HEK293 (cell line): ENCODE data around the gene PNPO.

Experiments used
- GLIS2 ChIP-seq: fragments of 450-650 bp; formaldehyde crosslinking; IDR thresholded peaks from 2 replicates; pipeline ENCODE4 v1.5.1; 2016; ENCODE audit warnings: missing biosample characterization, missing genetic modification characterization
- ZNF530 ChIP-seq: fragments of 450-650 bp; formaldehyde crosslinking; IDR thresholded peaks from 2 replicates; pipeline ENCODE4 v1.5.1; 2016; ENCODE audit warnings: low read depth, missing biosample characterization, missing genetic modification characterization
- TF ChIP-seq, protein P1 (sequence below): fragments of 450-650 bp; formaldehyde crosslinking; IDR thresholded peaks from 2 replicates; pipeline ENCODE4 v1.5.1; 2016; ENCODE audit warnings: missing biosample characterization, missing genetic modification characterization

DNA sequence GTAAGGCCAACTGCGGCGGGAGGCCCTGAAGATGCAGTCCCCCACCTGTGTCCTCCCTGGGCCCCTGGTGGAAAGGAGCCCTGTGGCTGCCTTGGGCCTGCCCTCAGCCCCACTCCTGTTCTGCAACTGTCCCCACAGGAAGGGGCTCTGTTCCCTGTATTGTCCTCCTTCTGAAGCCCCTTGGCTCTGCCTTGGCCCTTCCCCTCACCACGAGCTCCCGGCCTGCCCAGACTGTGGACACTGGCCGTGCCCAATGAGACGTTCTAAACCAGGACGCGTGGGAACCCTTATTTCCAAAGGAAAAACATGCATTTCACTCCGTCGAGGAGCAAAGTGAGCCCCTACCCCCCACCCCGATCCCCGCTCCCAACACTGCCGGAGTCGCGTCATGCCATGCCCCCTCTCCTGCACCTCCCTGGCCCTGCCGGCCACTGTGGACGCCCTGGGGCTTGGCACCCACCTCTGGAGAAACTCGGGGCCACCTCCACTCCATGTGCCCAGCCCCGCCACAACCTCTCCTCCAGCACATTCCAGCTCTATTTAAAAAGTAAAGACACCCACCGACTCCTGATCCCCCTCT, 13.5 kb upstream of the PNPO start:
- TF ChIP-seq ZNF530 (tag by site-specific recombination) (no peak), GLIS2 (no peak)
- TF ChIP-seq, protein P1, sequence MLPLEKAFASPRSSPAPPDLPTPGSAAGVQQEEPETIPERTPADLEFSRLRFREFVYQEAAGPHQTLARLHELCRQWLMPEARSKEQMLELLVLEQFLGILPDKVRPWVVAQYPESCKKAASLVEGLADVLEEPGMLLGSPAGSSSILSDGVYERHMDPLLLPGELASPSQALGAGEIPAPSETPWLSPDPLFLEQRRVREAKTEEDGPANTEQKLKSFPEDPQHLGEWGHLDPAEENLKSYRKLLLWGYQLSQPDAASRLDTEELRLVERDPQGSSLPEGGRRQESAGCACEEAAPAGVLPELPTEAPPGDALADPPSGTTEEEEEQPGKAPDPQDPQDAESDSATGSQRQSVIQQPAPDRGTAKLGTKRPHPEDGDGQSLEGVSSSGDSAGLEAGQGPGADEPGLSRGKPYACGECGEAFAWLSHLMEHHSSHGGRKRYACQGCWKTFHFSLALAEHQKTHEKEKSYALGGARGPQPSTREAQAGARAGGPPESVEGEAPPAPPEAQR = no peak
